AG09319 (cell line): ENCODE measurements around the gene ARID1B.

Experiments used
- DNase-seq: peaks from one replicate; pipeline ENCODE4 v3.0.0-alpha.2; 2010; ENCODE audit warnings: low read depth; ENCODE audit errors: extremely low read depth
- CTCF ChIP-seq: IDR thresholded peaks from 2 replicates; pipeline ENCODE4 v1.5.1; 2011; ENCODE audit warnings: low read depth, mild to moderate bottlenecking, inconsistent platforms, low read length, moderate library complexity

Gene ARID1B

GRCh38 chr6:157167837-157168236, 390.7 kb downstream of the ARID1B start:
- no peak for DNase-seq

GRCh38 chr6:157168471-157168870, 391.3 kb downstream of the ARID1B start:
- TF ChIP-seq CTCF: no peak

More at GRCh38 chr6:157167837-157168236, 390.7 kb downstream of the ARID1B start:
- TF ChIP-seq CTCF: no peak

GRCh38 chr6:157169226-157169625, 392.0 kb downstream of the ARID1B start:
- no peak for DNase-seq
- TF ChIP-seq CTCF: no peak

More at GRCh38 chr6:157168471-157168870, 391.3 kb downstream of the ARID1B start:
- DNase-seq: no peak

GRCh38 chr6:157169656-157170055, 392.5 kb downstream of the ARID1B start:
- DNase-seq: no peak
- no peak for TF ChIP-seq CTCF

- no peak for TF ChIP-seq CTCF
- no peak for DNase-seq
These were observed 393.4 kb downstream of the ARID1B start for GRCh38 chr6:157170535-157170934.

GRCh38 chr6:157171801-157172200, 394.6 kb downstream of the ARID1B start:
- DNase-seq: no peak
- TF ChIP-seq CTCF: no peak

GRCh38 chr6:157172231-157172701, 395.1 kb downstream of the ARID1B start:
- TF ChIP-seq CTCF: no peak
- DNase-seq: no peak
